ENCODE data around the gene TUBA8.
A peak's percentile ranks its signal among the peaks of the same experiment; 100 is the strongest.
"Not testable (repeated sequence)": the region's sequence is repeated elsewhere in the genome, so short reads cannot be mapped to it uniquely, and the experiment has no call there.

Gene TUBA8

GRCh38 chr22:18077639-18078328 lies 32.8 kb upstream of the TUBA8 start, which contains the start of gene PEX26:
Gene PEX26 (plus strand): TSS chr22:18077990. CDS start chr22:18078377, 387 bp downstream.
- peak; percentile 96 for DNase-seq (ENCODE audit: low spot score)

DNA sequence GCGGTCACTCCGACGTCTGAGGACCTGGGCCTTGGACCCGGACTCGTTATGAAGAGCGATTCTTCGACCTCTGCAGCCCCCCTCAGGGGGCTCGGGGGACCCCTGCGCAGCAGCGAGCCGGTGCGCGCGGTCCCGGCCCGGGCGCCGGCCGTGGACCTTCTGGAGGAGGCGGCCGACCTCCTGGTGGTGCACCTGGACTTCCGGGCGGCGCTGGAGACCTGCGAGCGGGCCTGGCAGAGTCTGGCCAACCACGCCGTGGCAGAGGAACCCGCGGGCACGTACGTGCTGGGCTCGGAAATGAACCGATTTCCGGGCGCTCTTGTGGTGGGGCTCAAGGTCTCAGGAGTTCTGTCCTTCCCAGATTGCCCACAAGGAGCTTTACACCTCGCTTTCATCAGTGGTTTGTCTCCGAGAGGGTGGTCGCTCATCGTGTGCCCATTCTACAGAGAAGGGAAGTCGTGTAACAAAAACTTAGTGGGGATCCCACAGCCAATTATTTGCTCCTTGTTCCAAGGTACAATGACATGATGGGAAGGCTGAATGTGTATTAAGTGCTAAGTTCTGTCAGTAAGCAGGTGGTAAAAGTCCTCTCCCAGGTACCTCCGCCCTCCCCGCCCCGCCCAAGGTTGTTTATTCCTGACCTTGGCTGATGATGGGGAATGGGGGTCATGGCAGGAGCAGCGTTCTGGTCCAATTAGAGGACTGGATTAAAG lies 32.1 kb upstream of the TUBA8 start:
- peak; percentile 63 for DNase-seq (ENCODE audit: low spot score)

- DNase-seq (ENCODE audit: low spot score): no peak
These were observed 30.8 kb upstream of the TUBA8 start for GRCh38 chr22:18079706-18080233.

DNA sequence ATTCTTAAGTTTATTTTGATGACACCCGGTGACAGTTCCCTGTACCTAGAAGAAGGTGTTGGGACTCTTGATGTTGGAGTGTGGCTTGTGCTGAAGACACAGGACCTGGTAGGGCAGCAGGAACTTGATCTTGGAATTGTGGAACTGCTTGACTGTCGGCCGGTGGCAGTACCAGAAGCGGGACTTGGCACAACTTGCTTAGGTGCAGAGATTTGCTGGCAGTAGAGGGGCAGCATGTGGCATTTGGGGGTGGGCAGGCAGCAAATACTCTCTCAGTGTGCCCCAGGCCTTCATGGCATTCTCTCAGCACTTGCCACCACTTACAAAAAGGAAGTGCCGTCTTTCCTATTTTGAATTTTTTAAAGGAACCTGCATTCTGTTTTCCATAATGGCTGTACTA lies 29.2 kb upstream of the TUBA8 start:
- no peak for DNase-seq (ENCODE audit: low spot score)

DNA sequence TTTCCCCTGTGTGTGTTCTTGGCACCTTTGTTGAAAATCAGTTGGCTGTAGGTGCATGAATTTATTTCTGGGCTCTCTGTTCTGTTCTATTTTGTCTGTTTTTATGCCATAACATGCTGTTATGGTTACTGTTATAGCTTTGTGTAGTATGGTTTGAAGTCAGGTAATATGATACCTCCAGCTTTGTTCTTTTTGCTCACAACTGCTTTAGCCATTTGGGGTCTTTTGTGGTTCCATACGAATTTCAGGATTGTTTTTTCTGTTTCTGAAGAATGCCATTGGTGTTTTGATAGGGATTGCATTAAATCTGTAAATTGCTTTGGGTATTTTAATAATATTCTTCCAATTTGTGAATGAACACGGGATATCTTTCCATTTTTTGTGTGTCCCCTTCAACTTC lies 28.1 kb upstream of the TUBA8 start:
- DNase-seq (ENCODE audit: low spot score): no peak

GRCh38 chr22:18083406-18083805 lies 27.2 kb upstream of the TUBA8 start:
- no peak for DNase-seq (ENCODE audit: low spot score)

DNA sequence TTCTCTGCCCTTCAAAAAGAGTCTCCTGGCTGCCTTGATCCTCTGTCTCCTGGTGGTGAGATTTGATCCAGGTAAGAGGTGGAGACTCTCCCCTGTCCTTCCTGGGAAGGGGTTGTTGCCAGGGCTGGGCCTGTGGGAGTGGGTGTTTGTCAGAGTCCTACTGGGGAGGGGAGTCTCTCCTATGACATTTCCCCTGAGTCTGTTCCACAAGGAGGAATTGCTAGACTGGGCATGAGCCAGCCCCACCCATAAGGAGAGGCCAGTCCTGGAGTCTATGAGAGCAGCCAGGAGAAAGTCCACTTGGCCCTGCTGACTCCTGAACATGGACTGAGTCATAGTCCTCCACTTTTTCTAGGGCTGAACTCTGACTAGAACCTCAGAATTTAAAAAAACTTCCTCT lies 25.4 kb upstream of the TUBA8 start:
- peak; percentile 28 for DNase-seq (ENCODE audit: low spot score)

GRCh38 chr22:18087350-18087855 lies 23.2 kb upstream of the TUBA8 start:
- DNase-seq (ENCODE audit: low spot score): no peak

- DNase-seq (ENCODE audit: low spot score): no peak
These were observed 21.6 kb upstream of the TUBA8 start for GRCh38 chr22:18088825-18089568.

GRCh38 chr22:18090286-18090685 lies 20.3 kb upstream of the TUBA8 start:
- DNase-seq (ENCODE audit: low spot score): no peak

GRCh38 chr22:18091478-18091877 lies 19.1 kb upstream of the TUBA8 start:
- DNase-seq (ENCODE audit: low spot score): no peak

DNA sequence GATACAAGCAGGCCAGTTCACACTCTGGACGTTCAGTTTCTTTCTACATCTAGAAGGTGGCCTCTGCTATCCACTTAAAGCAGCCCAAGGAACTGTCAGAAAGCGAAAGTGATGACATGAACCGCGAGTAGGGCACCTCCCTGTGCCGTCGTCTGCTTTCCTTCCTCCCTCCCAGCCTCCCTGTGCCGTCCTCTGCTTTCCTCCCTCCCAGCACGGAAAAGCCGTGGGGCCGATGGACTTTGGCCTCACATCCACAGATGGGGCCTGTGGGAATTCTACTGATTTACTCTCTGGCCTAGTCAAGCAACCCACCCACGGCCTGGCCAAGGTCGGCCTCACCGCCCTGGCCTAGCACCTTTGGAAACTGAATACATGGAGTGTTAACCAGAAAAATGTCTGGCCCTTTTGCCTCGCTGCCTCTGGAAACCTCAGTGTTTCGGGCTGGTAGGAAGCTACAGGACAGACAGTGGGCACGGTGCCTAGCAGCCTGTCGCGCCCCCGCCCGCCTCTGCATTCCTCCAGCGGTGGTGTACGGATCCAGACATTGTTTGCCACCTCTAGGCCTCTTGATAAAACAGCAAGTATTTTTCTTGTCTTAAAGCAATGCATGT lies 18.6 kb upstream of the TUBA8 start:
- DNase-seq (ENCODE audit: low spot score): no peak

GRCh38 chr22:18093661-18094060 lies 16.9 kb upstream of the TUBA8 start:
- DNase-seq (ENCODE audit: low spot score): no peak

GRCh38 chr22:18095101-18095805 lies 15.4 kb upstream of the TUBA8 start:
- DNase-seq (ENCODE audit: low spot score): no peak

DNA sequence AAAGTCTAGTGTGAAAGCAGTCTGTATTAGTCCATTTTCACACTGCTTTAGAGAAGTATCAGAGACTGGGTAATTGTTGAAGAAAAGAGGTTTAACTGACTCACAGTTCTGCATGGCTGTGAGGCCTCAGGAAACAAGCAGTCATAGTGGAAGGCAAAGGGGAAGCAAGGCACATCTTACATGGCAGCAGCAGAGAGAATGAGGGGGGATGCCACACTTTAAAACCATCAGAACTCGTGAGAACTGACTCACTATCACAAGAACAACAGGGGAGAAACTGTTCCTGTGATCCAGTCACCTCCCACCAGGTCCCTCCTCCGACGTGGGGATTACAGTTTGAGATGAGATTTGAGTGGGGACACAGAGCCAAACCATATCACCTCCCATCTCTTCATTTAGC lies 13.8 kb upstream of the TUBA8 start:
- DNase-seq (ENCODE audit: low spot score): no peak

GRCh38 chr22:18100781-18101180 lies 9.8 kb upstream of the TUBA8 start:
- DNase-seq (ENCODE audit: low spot score): no peak

- DNase-seq (ENCODE audit: low spot score): no peak
These were observed 9.1 kb upstream of the TUBA8 start for GRCh38 chr22:18101536-18101935.

DNA sequence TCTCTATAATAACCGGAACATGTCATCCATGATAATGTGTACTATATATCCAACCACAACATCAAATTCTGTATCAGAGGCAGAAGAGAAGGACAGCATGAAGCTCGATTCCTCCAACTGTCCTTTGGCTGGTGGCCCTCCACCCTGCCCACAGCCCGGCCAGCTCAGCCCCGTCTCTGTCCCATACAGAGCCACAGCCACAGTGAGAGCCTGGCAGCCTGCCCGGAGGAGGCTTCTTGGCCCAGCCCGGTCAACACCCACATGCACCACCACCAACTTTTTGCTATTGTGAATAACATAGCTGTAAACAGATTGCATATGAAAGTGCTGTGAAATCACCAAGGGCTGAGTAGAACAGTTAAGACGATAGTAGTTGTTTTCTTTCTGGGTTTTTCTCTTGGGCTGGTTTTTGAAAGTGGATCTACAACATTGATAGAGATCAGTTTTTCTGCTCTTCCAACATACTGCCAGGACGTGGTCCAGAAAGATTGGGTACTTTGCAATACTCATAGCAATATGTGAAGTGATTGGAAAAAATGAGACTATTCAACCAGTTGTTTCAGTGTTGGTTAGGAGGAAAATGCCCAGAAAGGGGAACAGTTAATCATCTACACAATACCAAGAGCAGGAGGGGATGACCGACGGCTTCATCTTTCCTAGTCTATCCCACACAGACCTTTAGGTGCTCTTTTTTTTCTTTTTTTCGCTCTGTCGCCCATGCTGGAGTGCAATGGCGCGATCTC lies 6.9 kb upstream of the TUBA8 start:
- DNase-seq (ENCODE audit: low spot score): no peak

GRCh38 chr22:18104566-18104965 lies 6.0 kb upstream of the TUBA8 start:
- DNase-seq (ENCODE audit: low spot score): no peak

GRCh38 chr22:18105981-18106380 lies 4.6 kb upstream of the TUBA8 start:
- DNase-seq (ENCODE audit: low spot score): not testable (repeated sequence)

Measured in RKO (cell line).